Colonic mucosa (tissue), 4 donors: ENCODE data around the gene OR51S1. TPM values are rescaled to one million over a fixed set of nuclear protein-coding genes. Genes with fewer than 3 reads are reported as not detected.
"Not testable (repeated sequence)": the region's sequence is repeated elsewhere in the genome, so short reads cannot be mapped to it uniquely, and the experiment has no call there.

ENCODE experiments used
- DNase-seq: peaks from one replicate; pipeline ENCODE4 v3.0.0-alpha.2; 2020
- H3K27ac ChIP-seq: fragments of 200-600 bp; one replicate; pipeline ENCODE4 v1.8.0; 2021
- H3K27me3 ChIP-seq: fragments of 200-600 bp; one replicate; pipeline ENCODE4 v1.8.0; 2021
- H3K36me3 ChIP-seq: fragments of 200-600 bp; one replicate; pipeline ENCODE4 v1.8.0; 2021
- H3K4me1 ChIP-seq: fragments of 200-600 bp; one replicate; pipeline ENCODE4 v1.8.0; 2021; ENCODE audit warnings: mild to moderate bottlenecking
- H3K4me3 ChIP-seq: fragments of 200-600 bp; one replicate; pipeline ENCODE4 v1.8.0; 2021
- H3K9ac ChIP-seq, 2 donors: one replicate each; pipeline ENCODE4 v1.7.0; 2013; ENCODE audit warnings: control low read depth in 2 of 2, low read depth in 2 of 2, low read length in 2 of 2
- H3K9me3 ChIP-seq: fragments of 200-600 bp; one replicate; pipeline ENCODE4 v1.8.0; 2021
- intact Hi-C: fragments of 100-400 bp; cut with DNase I; formaldehyde crosslinking; loops from one replicate; pipeline ENCODE4 v1.14.1; 2022
- total RNA-seq, 2 donors: library from RNA; stranded (reverse); fragmentation: NEBNext Ultra II Directional in 1 of 2; extraction: Animal tissue kit (Norgen Biotek cat#: 25700) in 1 of 2; gene quantifications; one replicate each; pipeline ENCODE4 v1.2.1, GENCODE V29; 2021
- TF ChIP-seq, protein P1 (sequence below): fragments of 200-600 bp; IDR thresholded peaks from one replicate; pipeline ENCODE4 v1.8.0; 2022; ENCODE audit warnings: antibody characterized with exemption, mild to moderate bottlenecking
- donor health status: healthy.
- donor health status: DM: no; HTN: no; CAD: no.
- donor health status: DM: no; HTN: no; CAD: no.

OR51S1 gene
- total RNA-seq, 2 donors from 2014 or later = not detected

DNA sequence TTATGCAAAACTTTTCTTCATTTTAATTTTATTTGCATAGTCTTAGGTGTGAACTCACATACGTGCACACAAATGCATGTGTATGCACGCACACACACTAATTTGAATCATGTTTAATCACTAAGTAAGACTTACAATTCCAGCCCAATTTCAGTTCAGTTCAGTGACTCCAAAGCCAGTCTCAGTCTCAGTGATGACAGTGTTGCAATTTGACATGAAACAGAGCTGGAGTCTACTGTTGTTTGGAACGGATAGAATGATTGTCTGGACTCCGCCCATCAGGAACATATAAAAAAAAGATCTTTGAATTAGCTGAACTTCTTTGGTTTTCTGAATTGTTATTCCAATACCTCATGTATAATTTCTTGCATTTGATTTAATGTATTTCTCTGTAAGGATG is 14.9 kb upstream of the OR51S1 start:
- no peak overlapping the region for H3K27ac ChIP-seq
- H3K4me1 ChIP-seq = no peaks in the 10 kb centered on the region
- no peaks in the 10 kb centered on the region for H3K27me3 ChIP-seq
- no peak overlapping the region for H3K9ac ChIP-seq
- no peak for DNase-seq
- H3K4me3 ChIP-seq = no peak overlapping the region
- intact Hi-C loops = no loop called here
- TF ChIP-seq, protein P1, sequence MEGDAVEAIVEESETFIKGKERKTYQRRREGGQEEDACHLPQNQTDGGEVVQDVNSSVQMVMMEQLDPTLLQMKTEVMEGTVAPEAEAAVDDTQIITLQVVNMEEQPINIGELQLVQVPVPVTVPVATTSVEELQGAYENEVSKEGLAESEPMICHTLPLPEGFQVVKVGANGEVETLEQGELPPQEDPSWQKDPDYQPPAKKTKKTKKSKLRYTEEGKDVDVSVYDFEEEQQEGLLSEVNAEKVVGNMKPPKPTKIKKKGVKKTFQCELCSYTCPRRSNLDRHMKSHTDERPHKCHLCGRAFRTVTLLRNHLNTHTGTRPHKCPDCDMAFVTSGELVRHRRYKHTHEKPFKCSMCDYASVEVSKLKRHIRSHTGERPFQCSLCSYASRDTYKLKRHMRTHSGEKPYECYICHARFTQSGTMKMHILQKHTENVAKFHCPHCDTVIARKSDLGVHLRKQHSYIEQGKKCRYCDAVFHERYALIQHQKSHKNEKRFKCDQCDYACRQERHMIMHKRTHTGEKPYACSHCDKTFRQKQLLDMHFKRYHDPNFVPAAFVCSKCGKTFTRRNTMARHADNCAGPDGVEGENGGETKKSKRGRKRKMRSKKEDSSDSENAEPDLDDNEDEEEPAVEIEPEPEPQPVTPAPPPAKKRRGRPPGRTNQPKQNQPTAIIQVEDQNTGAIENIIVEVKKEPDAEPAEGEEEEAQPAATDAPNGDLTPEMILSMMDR = no peak
- H3K9me3 ChIP-seq = no peaks in the 10 kb centered on the region
- no peaks in the 10 kb centered on the region for H3K36me3 ChIP-seq

- H3K9me3 ChIP-seq = no peaks in the 10 kb centered on the region
- intact Hi-C loops = no loop called here
- DNase-seq = no peak
- no peaks in the 10 kb centered on the region for H3K4me1 ChIP-seq
- H3K27me3 ChIP-seq = no peaks in the 10 kb centered on the region
- H3K9ac ChIP-seq = no peak overlapping the region
- TF ChIP-seq, protein P1 = no peak
- H3K36me3 ChIP-seq = no peaks in the 10 kb centered on the region
- no peak overlapping the region for H3K27ac ChIP-seq
- no peak overlapping the region for H3K4me3 ChIP-seq
Observed at GRCh38 chr11:4862447-4863236, 13.6 kb upstream of the OR51S1 start.

GRCh38 chr11:4854286-4854685 is 5.3 kb upstream of the OR51S1 start:
- H3K4me3 ChIP-seq, H3K4me1 ChIP-seq, intact Hi-C loops, DNase-seq, H3K27me3 ChIP-seq, H3K36me3 ChIP-seq, H3K9ac ChIP-seq, H3K9me3 ChIP-seq, H3K27ac ChIP-seq: not testable (repeated sequence)

DNA sequence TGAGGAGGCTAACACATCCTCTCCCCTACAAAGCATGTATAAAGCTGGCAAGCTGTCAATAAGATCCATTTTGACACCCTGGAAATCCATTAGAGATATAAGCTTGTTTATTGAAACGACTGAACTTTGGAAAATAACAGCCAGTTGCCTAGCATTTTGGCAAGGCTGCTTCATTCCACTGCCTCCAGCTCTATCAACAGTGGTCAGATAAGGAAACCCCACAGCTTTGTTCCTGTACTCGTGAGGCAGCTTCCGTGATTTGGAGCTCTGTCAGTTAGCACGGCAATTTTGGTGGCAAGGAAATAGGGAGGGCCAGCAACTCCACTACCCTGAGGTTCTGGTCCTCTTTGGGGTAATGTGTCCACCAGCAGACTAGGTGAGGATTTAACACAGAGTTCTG is 2.0 kb upstream of the OR51S1 start:
- Histone ChIP-seq H3K27ac (no peak overlapping the region), H3K4me1 (no peaks in the 10 kb centered on the region), H3K27me3 (no peaks in the 10 kb centered on the region), H3K4me3 (no peak overlapping the region), H3K9me3 (no peaks in the 10 kb centered on the region), H3K9ac (no peak overlapping the region), H3K36me3 (no peaks in the 10 kb centered on the region)
- intact Hi-C loops = no loop called here
- TF ChIP-seq, protein P1 = no peak
- no peak for DNase-seq

GRCh38 chr11:4839851-4840549 is 9.0 kb downstream of the OR51S1 start:
- Histone ChIP-seq H3K36me3 (no peaks in the 10 kb centered on the region), H3K9ac (no peak overlapping the region), H3K4me3 (no peak overlapping the region), H3K4me1 (no peaks in the 10 kb centered on the region), H3K27ac (no peak overlapping the region), H3K27me3 (no peaks in the 10 kb centered on the region), H3K9me3 (no peaks in the 10 kb centered on the region)
- TF ChIP-seq, protein P1 = no peak
- no peak for DNase-seq
- intact Hi-C loops = no loop called here

- TF ChIP-seq, protein P1 = no peak
- Histone ChIP-seq H3K27ac (no peak overlapping the region), H3K9me3 (no peaks in the 10 kb centered on the region), H3K4me1 (no peaks in the 10 kb centered on the region), H3K9ac (no peak overlapping the region), H3K4me3 (no peak overlapping the region), H3K27me3 (no peaks in the 10 kb centered on the region), H3K36me3 (no peaks in the 10 kb centered on the region)
- DNase-seq = no peak
- intact Hi-C loops = no loop called here
Observed at GRCh38 chr11:4830909-4831308, 18.1 kb downstream of the OR51S1 start.
